ENCODE results near the gene LMNTD2.

The LMNTD2 gene

DNA sequence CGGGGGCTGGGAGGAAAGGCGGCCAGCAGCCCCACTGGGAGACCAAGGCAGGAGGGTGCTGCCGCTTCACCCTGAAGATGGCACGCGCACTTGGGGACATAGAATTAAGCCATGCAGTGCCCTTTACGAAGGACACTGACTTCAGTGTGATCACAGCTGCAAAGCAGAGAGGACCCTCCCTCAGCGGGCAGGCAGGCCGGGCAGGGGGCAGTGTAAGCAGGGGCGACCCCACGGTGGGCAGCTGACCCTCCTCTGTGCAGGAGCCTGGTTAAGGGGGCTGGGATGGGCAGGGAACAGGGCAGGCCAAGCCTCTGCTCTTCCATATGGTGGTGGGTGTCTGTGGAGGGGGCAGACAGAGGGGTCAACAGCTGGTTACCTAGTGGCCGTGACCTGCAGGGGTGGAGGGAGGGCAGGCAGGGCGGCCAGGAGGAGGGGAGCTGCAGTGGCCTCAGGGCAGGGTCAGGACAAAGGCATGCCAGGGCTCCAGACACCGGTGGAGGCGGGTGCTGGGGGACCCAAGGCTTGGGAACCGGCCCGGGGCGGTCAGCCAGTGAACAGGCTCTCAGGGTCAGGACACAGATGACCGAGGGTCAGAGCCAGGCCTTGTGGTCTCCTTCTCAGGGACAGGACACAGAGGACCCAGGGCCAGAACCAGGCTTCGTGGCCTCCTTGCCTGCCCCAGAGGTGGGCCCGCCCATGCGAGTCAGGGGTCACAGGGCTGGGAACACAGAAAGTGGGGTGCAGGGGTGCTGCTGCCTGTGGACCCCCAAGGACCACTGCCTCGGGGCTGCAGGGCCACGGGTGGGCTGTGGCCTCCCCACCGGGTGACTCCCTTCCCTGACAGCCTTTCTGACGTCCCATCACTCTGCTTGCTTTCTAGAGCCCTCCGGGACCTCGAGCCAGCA, 7.2 kb downstream of the LMNTD2 start:
- DNase-seq, result no peak

DNA sequence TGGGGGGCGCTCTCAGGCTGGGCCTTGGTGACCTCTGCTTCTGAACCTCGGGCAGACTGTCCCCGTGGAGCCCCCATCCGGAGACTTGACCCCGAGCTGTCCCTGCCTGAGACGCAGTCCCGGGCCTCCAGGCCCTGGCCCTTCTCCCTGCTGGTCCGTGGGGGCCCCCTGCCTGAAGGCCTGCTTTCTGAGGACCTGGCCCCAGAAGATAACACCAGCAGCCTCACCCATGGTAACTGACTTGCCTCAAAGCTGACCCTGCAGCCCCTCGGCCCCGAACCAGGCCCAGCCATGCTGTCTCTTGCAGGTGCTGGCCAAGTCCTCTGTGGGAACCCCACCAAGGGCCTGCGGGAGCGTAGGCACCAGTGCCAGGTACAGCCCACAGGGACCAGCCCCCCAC, 8.9 kb downstream of the LMNTD2 start:
- no peak for DNase-seq

- DNase-seq, result no peak
Observed at GRCh38 chr11:551131-551530, 9.4 kb downstream of the LMNTD2 start.

GRCh38 chr11:550746-551085, 9.8 kb downstream of the LMNTD2 start:
- DNase-seq, result no peak

DNA sequence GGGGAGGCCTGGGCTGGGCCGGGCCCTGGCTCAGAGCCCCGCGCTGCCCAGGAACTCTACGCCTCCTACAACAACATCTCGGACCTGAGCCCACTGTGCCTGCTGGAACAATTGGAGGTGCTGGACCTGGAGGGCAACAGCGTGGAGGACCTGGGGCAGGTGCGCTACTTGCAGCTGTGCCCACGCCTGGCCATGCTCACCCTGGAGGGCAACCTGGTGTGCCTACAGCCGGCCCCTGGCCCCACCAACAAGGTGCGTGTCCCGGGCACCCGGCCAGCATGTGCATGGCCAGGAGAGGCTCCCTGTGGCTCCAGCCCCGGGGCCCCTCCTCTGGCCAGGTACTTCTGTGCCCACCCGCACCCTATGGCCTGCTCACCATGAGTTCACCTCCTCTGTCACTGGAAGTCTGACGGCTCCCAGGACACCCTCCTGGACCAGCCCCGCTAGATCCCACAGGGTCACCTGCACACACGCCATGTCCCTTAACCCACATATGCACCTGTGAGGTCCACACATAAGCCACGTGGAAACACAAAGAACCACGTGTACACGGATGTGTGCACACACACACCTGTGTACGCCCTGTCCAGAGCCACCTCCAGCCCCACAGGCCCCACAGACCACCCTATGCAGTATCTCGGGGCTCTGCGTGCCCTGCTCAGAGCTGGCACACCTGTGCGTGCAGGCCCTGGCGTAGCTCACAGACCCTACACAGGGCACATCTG, 10.4 kb downstream of the LMNTD2 start:
- no peak for DNase-seq

- no peak for DNase-seq
Observed at GRCh38 chr11:548700-549603, 11.6 kb downstream of the LMNTD2 start.

DNA sequence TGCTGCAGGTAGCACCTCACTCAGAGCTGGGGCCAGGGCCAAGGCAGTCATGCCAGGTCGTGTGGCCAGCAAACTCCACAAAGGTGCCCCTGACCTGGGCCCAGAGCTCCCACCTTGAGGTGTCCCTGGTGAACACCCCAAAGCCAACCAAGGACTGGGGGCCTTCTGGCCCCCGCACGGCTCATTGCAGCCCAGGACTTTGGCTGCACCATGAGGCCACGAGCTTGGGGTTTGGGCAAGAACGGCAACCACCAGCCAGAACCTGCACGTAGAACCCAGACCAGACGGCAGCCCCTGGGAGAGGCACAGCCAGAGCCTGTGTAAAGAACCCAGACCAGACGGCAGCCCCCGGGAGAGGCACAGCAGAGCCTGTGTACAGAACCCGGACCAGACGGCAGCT, 15.4 kb downstream of the LMNTD2 start:
- no peak for DNase-seq

- DNase-seq, result no peak
Observed at GRCh38 chr11:544817-545166, 15.7 kb downstream of the LMNTD2 start.

GRCh38 chr11:541433-541885, 19.1 kb downstream of the LMNTD2 start:
- no peak for DNase-seq

- DNase-seq, result no peak
Observed at GRCh38 chr11:540583-541432, 19.7 kb downstream of the LMNTD2 start.

- no peak for DNase-seq
Observed at GRCh38 chr11:539971-540481, 20.5 kb downstream of the LMNTD2 start.

- DNase-seq, result no peak
Observed at GRCh38 chr11:538431-539051, 22.0 kb downstream of the LMNTD2 start.

DNA sequence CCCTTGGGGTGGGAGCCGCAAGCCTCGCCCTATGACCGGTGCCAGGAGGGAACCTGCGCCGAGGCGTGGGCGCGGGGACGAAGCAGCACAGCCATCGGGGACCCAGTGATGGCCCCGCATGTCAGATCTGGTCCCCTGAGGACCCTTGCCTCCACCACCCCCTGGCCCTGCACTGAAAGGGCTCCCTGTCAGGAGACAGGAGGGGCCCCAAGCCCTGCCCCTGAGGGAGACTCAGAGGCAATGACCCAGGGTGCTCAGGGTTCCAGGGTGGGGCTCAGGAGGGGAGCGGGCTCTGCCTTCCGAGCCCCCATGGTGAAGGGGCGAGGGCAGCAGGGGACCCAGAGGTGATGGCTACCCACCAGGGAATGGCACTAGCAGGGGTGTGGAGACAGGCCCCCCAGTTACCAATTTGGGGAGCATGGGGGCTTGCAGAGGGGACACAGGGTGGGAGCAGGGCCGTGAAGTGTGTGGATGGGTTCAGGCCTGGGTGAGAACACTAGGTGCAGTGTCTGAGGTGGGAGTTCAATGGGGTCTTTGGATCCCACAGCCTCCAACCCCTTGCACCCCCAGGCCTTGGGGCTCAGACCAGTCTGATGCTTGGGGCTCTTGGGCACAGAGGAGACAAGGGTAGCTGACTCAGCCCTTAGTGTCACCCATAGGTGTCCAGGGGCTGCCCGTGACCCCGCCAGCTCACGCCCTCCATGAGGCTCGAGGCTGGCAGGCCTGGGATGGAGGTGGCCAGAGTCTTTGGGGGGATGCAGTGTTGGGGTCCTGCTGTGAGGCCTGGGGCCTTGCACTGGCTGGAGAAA, 22.7 kb downstream of the LMNTD2 start:
- DNase-seq, result no peak

DNA sequence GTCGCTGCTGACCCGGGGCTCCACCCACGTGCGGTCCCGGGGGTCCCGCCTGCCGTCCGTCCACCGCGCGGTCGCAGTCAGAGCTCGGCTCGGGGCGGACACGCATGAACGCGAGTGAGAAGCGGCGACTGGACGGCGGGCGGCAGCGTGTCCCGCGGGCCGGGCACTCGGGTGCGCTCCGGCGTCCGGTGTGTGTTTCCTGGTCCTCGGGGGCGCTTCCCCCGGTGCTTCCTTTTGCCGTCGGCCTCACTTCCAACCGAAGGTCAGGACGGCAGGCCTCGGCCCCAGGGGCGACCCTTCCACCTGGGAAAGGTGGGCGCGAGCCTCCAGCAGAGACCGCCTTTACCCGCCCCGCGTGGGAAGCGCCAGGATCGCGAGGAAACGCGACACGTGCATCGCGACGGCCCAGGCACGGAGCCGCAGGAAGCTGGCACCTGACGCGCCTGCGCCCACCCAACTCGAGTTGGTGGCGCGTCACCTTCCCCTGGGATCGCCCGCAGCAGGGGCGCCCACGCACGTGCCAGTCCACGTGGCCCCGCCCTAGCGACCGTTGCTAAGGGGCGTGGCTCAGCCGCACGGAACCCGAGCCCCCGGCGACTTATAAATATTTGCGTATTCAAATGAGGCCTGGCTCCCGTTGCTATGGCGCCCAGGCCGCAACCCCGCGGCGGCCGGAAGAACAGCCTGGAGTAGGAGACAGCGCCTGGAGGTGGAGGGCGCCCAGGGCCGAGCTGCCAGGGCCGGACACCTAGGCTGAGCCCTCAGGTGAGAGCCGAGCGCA, 23.5 kb downstream of the LMNTD2 start, which contains the start of gene LRRC56:
Gene LRRC56, plus strand, starts transcription at position 687 of the 781 bp plus-strand sequence. CDS start 3,158 bp downstream, outside the sequence.
- peak; percentile 58 for DNase-seq

DNA sequence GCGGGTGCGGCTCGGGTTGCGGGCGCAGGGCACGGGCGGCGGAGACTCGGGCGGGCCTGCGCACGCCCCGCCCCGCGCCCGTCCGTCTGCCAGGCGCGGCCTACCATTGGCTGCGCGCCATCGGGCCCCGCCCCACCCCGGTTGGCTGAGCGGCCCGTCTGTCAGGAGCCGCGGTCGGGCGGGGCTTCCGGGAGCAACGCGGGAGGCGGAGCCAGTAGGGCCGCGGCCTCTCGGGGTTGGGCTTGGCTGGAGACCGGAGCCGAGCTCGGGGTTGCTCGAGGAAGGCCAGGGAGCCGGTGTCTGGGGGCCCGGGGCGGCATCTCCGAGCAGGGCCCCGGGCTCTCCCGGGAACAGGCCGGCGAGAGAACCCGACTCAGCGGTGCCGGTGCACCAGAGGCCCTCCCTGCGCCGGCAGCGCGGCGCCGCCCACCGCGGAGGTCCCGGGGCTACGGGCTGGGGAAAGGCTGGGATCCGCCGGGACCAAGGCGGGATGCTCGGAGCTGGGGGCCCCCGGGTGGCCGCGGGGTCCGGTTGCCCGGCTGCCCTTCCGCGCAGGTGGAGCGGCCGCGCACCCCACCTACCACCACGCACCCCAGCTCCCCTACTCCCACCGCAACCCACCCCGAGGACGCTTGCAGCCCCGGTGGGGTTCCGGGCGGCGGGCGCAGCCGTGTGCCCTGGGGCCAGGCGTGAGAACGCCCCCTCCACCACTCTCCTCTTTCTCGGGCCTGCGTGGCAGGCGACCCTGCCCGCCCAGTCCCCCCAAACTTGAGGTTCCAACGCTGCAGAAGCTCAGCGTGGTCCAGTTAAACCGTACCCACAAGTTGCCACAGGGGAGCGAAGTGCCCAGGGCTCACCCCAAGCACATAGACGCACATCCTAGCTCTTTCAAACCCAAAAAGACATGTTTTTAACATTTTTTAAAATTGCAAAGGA, 24.8 kb downstream of the LMNTD2 start, which contains the start of gene HRAS:
Gene HRAS, minus strand, starts transcription at position 58 of the 936 bp plus-strand sequence.
- DNase-seq, result peak; percentile 69

DNA sequence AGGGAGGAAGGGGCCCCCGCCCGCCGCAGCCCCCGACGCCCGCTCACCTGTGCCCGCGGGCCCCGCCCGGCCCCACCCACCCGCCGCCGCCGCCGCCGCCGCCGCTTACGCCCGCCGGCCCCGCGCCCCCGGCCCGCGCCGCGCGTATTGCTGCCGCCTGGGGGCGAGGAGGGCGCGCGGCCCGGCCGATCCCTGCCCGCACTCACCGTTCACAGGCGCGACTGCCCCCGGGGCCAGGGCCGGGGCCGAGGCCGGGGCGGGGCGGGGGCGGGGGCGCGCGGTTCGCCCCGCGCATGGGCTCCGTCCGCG, 25.4 kb downstream of the LMNTD2 start:
- DNase-seq, result no peak

DNA sequence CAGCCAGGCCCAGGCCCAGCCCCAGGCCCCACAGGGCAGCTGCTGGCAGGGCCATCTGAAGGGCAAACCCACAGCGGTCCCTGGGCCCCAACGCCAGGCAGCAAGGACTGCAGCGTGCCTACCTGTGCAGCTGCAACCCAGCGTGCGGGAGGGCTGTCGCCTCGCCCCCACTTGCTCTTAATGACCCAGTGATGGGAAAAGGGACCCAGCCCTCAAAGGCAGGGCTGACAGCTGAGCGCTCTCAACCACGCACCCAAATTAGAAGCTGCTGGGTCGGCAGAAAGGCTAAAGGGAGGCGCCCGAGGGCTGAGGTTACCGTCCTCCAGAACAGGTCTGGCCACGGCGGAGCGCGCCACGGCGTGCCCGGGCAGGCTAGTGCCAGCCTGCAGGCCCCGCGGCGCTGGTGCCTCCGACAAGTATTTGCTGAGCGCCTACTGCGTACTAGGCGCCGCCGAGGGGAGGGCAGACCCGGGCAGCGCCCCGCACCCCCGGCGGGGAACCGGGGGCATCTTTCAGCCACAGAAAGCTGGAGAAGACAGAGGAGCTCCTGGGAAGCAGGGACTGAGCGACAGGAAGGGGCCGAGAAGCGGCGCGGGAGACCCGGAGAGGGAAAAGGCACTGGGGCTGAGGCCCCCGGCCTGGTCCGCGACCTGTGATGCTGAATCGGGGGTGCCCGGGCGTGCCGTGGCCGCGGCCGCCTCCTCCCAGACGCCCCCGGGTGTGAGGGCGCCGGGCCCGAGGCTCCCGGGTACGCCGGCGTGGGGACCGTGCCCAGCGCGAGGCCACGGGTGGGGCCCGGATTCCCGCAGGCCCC, 25.9 kb downstream of the LMNTD2 start:
- DNase-seq, result no peak

All from kidney glomerular epithelial cell (primary cell).